Measurements from ENCODE around the gene OR13G1.
"Not testable (repeated sequence)": the region's sequence is repeated elsewhere in the genome, so short reads cannot be mapped to it uniquely, and the experiment has no call there.

DNA sequence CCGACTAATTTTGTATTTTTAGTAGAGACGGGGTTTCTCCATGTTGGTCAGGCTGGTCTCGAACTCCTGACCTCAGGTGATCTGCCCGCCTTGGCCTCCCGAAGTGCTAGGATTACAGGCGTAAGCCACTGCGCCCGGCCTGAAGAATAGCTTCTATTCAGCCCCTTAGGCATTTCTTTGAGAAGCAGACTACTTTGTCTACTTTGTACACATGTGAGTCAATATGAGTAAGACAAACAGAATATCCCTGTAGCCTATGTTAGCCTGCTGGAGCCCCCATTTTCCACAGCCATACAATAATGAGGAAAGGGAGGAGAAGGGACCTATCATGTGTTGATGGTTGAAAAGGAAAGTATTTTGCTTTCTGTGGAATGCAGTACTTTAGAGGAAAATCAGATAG, 31.1 kb upstream of the OR13G1 start:
- not testable (repeated sequence) for TF ChIP-seq POLR2A (IDR thresholded peaks at IDR 0.05; ENCODE audit: low read depth, low read length); POLR2AphosphoS5 (IDR thresholded peaks at IDR 0.05; ENCODE audit: insufficient read depth, low read depth, low read length); CTCF (IDR thresholded peaks at IDR 0.05; ENCODE audit: extremely low read depth in 1 of 2, insufficient read depth in 1 of 2, low read depth in 1 of 2, low read length in 2 of 2); JUN (IDR thresholded peaks at IDR 0.05; ENCODE audit: borderline replicate concordance, insufficient read depth, insufficient read length, low read depth); GATA2 (IDR thresholded peaks at IDR 0.05; ENCODE audit: insufficient read depth, insufficient read length, low read depth, low read length); MAX (IDR thresholded peaks at IDR 0.05; ENCODE audit: insufficient read depth, insufficient read length); MYC (IDR thresholded peaks at IDR 0.05; ENCODE audit: low read depth, low read length); FOS (IDR thresholded peaks at IDR 0.05; ENCODE audit: borderline replicate concordance, insufficient read depth, low read length)

Data from endothelial cell of umbilical vein (primary cell).